ENCODE measurements around the gene SBNO2. TPM values are rescaled to one million over a fixed set of nuclear protein-coding genes. Genes with fewer than 3 reads are reported as not detected.

SBNO2 gene
- total and polyA plus RNA-seq, 2 experiments from 2014 or later: 6.9 to 35.4 TPM

DNA sequence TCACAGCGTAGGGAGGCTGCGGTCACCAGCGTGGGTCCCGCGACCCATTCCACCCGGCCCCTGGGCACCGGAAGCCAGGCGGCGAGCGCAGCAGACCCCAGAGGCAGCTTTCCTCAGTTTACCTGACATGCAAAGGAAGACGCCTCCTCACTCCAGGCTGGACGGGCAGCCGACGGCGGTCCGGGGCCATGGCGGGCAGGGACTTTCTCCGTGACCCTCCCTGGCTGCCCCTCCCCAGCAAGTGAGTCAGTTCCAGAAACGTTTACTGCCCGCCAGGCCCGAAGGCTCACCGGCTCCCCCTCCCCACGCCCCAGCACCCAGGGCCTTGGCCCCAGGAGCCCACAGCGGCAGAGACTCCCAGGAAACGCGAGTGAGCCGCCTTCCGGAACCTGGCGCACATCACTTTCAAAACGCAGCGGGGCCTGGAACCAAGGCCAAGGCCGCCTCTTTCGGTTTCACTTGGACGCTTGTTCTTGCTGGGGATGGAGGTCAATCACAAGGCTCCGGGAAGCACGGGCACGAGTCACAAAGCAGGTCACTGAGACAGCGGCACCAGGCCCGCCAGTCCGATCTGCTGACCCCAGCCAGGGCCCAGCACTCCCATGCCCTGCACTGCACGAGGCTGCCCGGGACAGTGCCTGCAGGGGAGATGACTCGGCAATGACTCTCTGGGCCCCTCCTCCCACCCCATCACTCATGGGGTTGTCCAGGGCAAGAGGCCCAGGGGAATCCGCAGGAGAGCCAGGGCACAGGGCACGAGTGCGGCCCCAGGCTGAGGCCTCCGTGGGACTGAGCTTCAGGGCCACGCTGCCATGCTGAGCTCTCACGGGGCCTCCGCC is 5.3 kb downstream of the SBNO2 start (continued):
- TF ChIP-seq, protein P1, sequence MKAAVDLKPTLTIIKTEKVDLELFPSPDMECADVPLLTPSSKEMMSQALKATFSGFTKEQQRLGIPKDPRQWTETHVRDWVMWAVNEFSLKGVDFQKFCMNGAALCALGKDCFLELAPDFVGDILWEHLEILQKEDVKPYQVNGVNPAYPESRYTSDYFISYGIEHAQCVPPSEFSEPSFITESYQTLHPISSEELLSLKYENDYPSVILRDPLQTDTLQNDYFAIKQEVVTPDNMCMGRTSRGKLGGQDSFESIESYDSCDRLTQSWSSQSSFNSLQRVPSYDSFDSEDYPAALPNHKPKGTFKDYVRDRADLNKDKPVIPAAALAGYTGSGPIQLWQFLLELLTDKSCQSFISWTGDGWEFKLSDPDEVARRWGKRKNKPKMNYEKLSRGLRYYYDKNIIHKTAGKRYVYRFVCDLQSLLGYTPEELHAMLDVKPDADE (IDR thresholded peaks at IDR 0.05): no peak
- TF ChIP-seq ZNF114 (CRISPR knock-in tag; IDR thresholded peaks at IDR 0.05): no peak
- TF ChIP-seq CREB1 (CRISPR knock-in tag; IDR thresholded peaks at IDR 0.05; ENCODE audit: low read depth): no peak
- no peak for TF ChIP-seq ZNF331 (CRISPR knock-in tag; IDR thresholded peaks at IDR 0.05; ENCODE audit: low read depth)
- TF ChIP-seq NANOG (IDR thresholded peaks at IDR 0.05; ENCODE audit: borderline replicate concordance): no peak
- TF ChIP-seq, protein P2, sequence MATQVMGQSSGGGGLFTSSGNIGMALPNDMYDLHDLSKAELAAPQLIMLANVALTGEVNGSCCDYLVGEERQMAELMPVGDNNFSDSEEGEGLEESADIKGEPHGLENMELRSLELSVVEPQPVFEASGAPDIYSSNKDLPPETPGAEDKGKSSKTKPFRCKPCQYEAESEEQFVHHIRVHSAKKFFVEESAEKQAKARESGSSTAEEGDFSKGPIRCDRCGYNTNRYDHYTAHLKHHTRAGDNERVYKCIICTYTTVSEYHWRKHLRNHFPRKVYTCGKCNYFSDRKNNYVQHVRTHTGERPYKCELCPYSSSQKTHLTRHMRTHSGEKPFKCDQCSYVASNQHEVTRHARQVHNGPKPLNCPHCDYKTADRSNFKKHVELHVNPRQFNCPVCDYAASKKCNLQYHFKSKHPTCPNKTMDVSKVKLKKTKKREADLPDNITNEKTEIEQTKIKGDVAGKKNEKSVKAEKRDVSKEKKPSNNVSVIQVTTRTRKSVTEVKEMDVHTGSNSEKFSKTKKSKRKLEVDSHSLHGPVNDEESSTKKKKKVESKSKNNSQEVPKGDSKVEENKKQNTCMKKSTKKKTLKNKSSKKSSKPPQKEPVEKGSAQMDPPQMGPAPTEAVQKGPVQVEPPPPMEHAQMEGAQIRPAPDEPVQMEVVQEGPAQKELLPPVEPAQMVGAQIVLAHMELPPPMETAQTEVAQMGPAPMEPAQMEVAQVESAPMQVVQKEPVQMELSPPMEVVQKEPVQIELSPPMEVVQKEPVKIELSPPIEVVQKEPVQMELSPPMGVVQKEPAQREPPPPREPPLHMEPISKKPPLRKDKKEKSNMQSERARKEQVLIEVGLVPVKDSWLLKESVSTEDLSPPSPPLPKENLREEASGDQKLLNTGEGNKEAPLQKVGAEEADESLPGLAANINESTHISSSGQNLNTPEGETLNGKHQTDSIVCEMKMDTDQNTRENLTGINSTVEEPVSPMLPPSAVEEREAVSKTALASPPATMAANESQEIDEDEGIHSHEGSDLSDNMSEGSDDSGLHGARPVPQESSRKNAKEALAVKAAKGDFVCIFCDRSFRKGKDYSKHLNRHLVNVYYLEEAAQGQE (IDR thresholded peaks at IDR 0.05; ENCODE audit: unreplicated experiment): no peak
- no peak for TF ChIP-seq STAT1 (IDR thresholded peaks at IDR 0.05; ENCODE audit: unreplicated experiment)
- no peak for TF ChIP-seq POLR2AphosphoS5 (IDR thresholded peaks at IDR 0.05; ENCODE audit: low read depth)
- no peak for TF ChIP-seq EZH2 (IDR thresholded peaks at IDR 0.05; ENCODE audit: low read depth, unreplicated experiment)

DNA sequence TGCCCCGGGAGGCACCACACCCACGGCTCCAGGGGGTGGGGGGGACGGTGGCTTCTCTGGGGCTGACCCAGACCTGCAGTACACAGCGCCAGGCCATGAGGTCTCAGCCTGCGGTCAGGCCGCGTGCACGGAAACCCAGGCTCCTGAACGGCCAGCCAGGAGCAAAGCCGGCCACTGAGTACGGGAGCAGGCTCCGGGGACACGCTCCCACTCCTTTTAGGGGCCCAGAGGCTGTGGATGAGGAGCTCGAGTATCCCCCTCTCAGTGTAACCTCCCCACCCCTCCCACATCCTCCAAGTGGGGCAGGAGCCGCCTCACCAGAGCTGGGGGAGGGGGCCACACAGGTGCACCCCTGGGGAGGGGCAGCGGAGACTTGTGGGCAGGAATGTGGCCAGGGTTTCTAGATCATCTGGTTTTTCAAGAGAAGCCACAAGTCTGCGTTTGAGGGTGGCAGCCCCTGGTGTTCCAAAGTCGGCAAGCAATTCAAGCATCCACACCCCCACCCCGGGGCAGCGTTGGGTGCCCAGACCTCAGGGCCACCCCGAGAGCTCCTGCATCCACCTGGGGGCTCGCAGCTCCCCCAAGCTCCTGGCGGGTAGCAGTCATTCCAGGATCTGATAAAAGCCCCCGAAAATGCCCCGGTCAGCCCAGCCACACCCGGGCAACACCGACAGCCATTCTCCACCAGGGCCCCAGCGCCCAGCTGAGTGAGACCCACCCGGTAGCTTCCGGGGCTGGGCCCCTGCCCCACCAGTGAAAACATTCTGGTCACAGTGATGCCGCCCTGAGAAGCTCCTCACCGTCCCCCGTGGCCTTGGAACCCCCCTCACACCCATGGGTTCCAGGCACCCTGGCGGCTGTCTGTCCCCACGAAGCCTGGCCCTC is 6.1 kb downstream of the SBNO2 start:
- no peaks in the 10 kb centered on the region for H3K27me3 ChIP-seq (ENCODE audit: insufficient read depth)
- peaks cover 16% of the 10 kb centered on the region for H3K27me3 Mint-ChIP-seq (ENCODE audit: insufficient read depth, low read depth, poor library complexity)
- no peak overlapping the region for H3K4me3 Mint-ChIP-seq
- H2AFZ ChIP-seq: no peak overlapping the region
- H3K27ac Mint-ChIP-seq: no peak overlapping the region
- peaks cover 27% of the 10 kb centered on the region for H3K4me1 Mint-ChIP-seq
- H4K20me1 ChIP-seq (replicated peaks; ENCODE audit: insufficient read depth): peaks cover 7% of the 10 kb centered on the region; the same call in 1 of the 2 replicates
- DNase-seq (ENCODE audit: low spot score): no peak
- no peak overlapping the region for H3K4me3 ChIP-seq
- no peak for TF ChIP-seq EZH2 (IDR thresholded peaks at IDR 0.05; ENCODE audit: low read depth, unreplicated experiment)
- TF ChIP-seq, protein P2 (IDR thresholded peaks at IDR 0.05; ENCODE audit: unreplicated experiment): no peak
- peak overlapping the region; percentile 50; the same call in 1 of the 2 replicates for H3K27ac ChIP-seq (ENCODE audit: low read depth)
- H3K79me2 ChIP-seq (replicated peaks; ENCODE audit: insufficient read depth): peaks cover 56% of the 10 kb centered on the region
- H3K4me2 ChIP-seq: no peak overlapping the region
- H3K36me3 ChIP-seq (ENCODE audit: insufficient read depth): no peaks in the 10 kb centered on the region
- peaks cover 8% of the 10 kb centered on the region; the same call in 2 of the 3 replicates for H3K36me3 Mint-ChIP-seq (ENCODE audit: low read depth)
- no peaks in the 10 kb centered on the region for H3K4me1 ChIP-seq (ENCODE audit: insufficient read depth)
- no peak for ATAC-seq
- H3K9me3 Mint-ChIP-seq: no peaks in the 10 kb centered on the region; the same call in 2 of the 3 replicates
- no peaks in the 10 kb centered on the region for H3K9me2 ChIP-seq (ENCODE audit: insufficient read depth)
- H3F3A ChIP-seq (replicated peaks; ENCODE audit: low read depth): peaks cover 19% of the 10 kb centered on the region; the same call in 1 of the 2 replicates

Measured in GM23338 (cell line).